Fibroblast of lung (primary cell): Measurements from ENCODE around the gene CETN1.

Experiments used
- CTCF ChIP-seq, 2 donors: IDR thresholded peaks in 1 of 2; conservative IDR thresholded peaks in 1 of 2; 1 replicate in 1 of 2; 2 replicates in 1 of 2; pipeline ENCODE4 v1.5.1; 2011 to 2012; ENCODE audit warnings: low read length in 2 of 2, control low read depth in 1 of 2, inconsistent platforms in 1 of 2, low read depth in 1 of 2, mild to moderate bottlenecking in 1 of 2
- EZH2 ChIP-seq: IDR thresholded peaks from 2 replicates; pipeline ENCODE4 v1.5.1; 2012; ENCODE audit warnings: low read length, control low read depth, mild to moderate bottlenecking; ENCODE audit errors: missing control alignments

- TF ChIP-seq CTCF (conservative IDR thresholded peaks at IDR 0.05 in 1 of 2, IDR thresholded peaks at IDR 0.05 in 1 of 2; ENCODE audit: low read depth in 1 of 2, low read length in 2 of 2) (no peak), EZH2 (no peak)
Measured at GRCh38 chr18:564708-565561, 15.2 kb upstream of the CETN1 start.
